HFFc6 (cell line): ENCODE results near the gene SEMA3D. TPM values are rescaled to one million over a fixed set of nuclear protein-coding genes. Genes with fewer than 3 reads are reported as not detected.
A peak's percentile ranks its signal among the peaks of the same experiment; 100 is the strongest.

Source experiments
- DNase-seq: peaks from one replicate; pipeline ENCODE4 v3.0.0-alpha.2; 2018
- H3K27ac Mint-ChIP-seq: 2 replicates; pipeline ENCODE4 v1.8.0; 2020; ENCODE audit warnings: mild to moderate bottlenecking, mixed read lengths
- H3K27me3 Mint-ChIP-seq: 2 replicates; pipeline ENCODE4 v1.8.0; 2021; ENCODE audit warnings: mild to moderate bottlenecking, moderate library complexity, mixed read lengths; ENCODE audit not compliant: insufficient read depth
- H3K36me3 Mint-ChIP-seq: 2 replicates; pipeline ENCODE4 v1.8.0; 2021; ENCODE audit warnings: low read depth, mixed read lengths
- H3K4me1 Mint-ChIP-seq: 2 replicates; pipeline ENCODE4 v1.8.0; 2020; ENCODE audit warnings: low read depth, mixed read lengths
- H3K4me3 Mint-ChIP-seq: 2 replicates; pipeline ENCODE4 v1.8.0; 2020; ENCODE audit warnings: mild to moderate bottlenecking, moderate library complexity, mixed read lengths
- H3K9me3 Mint-ChIP-seq: 2 replicates; pipeline ENCODE4 v1.8.0; 2020; ENCODE audit warnings: mild to moderate bottlenecking, mixed read lengths
- CTCF ChIP-seq: fragments of 200-600 bp; sonication (generic); IDR thresholded peaks from 2 replicates; pipeline ENCODE4 v1.5.0; 2021; ENCODE audit warnings: antibody characterized with exemption, mild to moderate bottlenecking
- total RNA-seq, 6 experiments: library from RNA; stranded (reverse); fragmentation: NEBNext Ultra II Directional; extraction: Animal tissue kit (Norgen Biotek cat#: 25700); gene quantifications; 2 replicates in 1 of 6; 3 replicates in 5 of 6; pipeline ENCODE4 v1.2.3, GENCODE V29; 2021

SEMA3D gene
- total RNA-seq, 6 experiments from 2014 or later, result 16.5 to 23.7 (median 22.4) TPM

GRCh38 chr7:85031475-85031874 is 155.4 kb downstream of the SEMA3D start:
- Mint-ChIP-seq H3K4me1 (peaks cover 30% of the 10 kb centered on the region), H3K36me3 (no peaks in the 10 kb centered on the region), H3K27me3 (no peaks in the 10 kb centered on the region), H3K9me3 (no peaks in the 10 kb centered on the region), H3K27ac (no peak overlapping the region), H3K4me3 (no peak overlapping the region)
- TF ChIP-seq CTCF, result no peak
- no peak for DNase-seq

- Mint-ChIP-seq H3K27ac (no peak overlapping the region), H3K27me3 (no peaks in the 10 kb centered on the region), H3K36me3 (no peaks in the 10 kb centered on the region), H3K4me3 (no peak overlapping the region), H3K9me3 (no peaks in the 10 kb centered on the region), H3K4me1 (peaks cover 25% of the 10 kb centered on the region)
- DNase-seq, result peak; percentile 66
- peak; percentile 89 for TF ChIP-seq CTCF
These were observed 156.0 kb downstream of the SEMA3D start for GRCh38 chr7:85030893-85031292.

- Mint-ChIP-seq H3K4me1 (peaks cover 10% of the 10 kb centered on the region; the same call in 1 of the 2 replicates), H3K36me3 (no peaks in the 10 kb centered on the region), H3K9me3 (no peaks in the 10 kb centered on the region), H3K4me3 (no peak overlapping the region), H3K27ac (no peak overlapping the region), H3K27me3 (no peaks in the 10 kb centered on the region)
- no peak for TF ChIP-seq CTCF
- no peak for DNase-seq
These were observed 161.5 kb downstream of the SEMA3D start for GRCh38 chr7:85025312-85025756.

GRCh38 chr7:85023916-85024315 is 162.9 kb downstream of the SEMA3D start:
- no peak overlapping the region for H3K27ac Mint-ChIP-seq
- H3K4me1 Mint-ChIP-seq, result peaks cover 21% of the 10 kb centered on the region; the same call in 1 of the 2 replicates
- no peak for DNase-seq
- no peak overlapping the region for H3K4me3 Mint-ChIP-seq
- H3K9me3 Mint-ChIP-seq, result no peaks in the 10 kb centered on the region
- TF ChIP-seq CTCF, result no peak
- H3K27me3 Mint-ChIP-seq, result no peaks in the 10 kb centered on the region
- no peaks in the 10 kb centered on the region for H3K36me3 Mint-ChIP-seq

- H3K4me1 Mint-ChIP-seq, result peaks cover 21% of the 10 kb centered on the region; the same call in 1 of the 2 replicates
- no peak overlapping the region for H3K4me3 Mint-ChIP-seq
- DNase-seq, result peak; percentile 49
- no peaks in the 10 kb centered on the region for H3K27me3 Mint-ChIP-seq
- H3K36me3 Mint-ChIP-seq, result no peaks in the 10 kb centered on the region
- TF ChIP-seq CTCF, result peak; percentile 95
- H3K27ac Mint-ChIP-seq, result no peak overlapping the region
- H3K9me3 Mint-ChIP-seq, result no peaks in the 10 kb centered on the region
These were observed 163.7 kb downstream of the SEMA3D start for GRCh38 chr7:85023066-85023712.
